Embryonic facial prominence (tissue), 1 donor: ENCODE data around the gene MACROD2.

Experiments used
- DNase-seq: peaks from one replicate; pipeline ENCODE4 v3.0.0-alpha.2; 2016; ENCODE audit errors: extremely low spot score

Gene MACROD2

GRCh38 chr20:14865731-14866130, 870.4 kb downstream of the MACROD2 start:
- DNase-seq, result no peak

- DNase-seq, result no peak
These were observed 871.7 kb downstream of the MACROD2 start for GRCh38 chr20:14866841-14867514.

GRCh38 chr20:14877301-14878028, 882.1 kb downstream of the MACROD2 start:
- no peak for DNase-seq

GRCh38 chr20:14878676-14879019, 883.3 kb downstream of the MACROD2 start:
- no peak for DNase-seq

- no peak for DNase-seq
These were observed 883.8 kb downstream of the MACROD2 start for GRCh38 chr20:14879020-14879697.

GRCh38 chr20:14879839-14880238, 884.5 kb downstream of the MACROD2 start:
- DNase-seq, result no peak

- DNase-seq, result no peak
These were observed 886.2 kb downstream of the MACROD2 start for GRCh38 chr20:14881518-14881917.

- DNase-seq, result no peak
These were observed 886.8 kb downstream of the MACROD2 start for GRCh38 chr20:14882157-14882556.

GRCh38 chr20:14882846-14883245, 887.5 kb downstream of the MACROD2 start:
- DNase-seq, result no peak

GRCh38 chr20:14883324-14883723, 888.0 kb downstream of the MACROD2 start:
- DNase-seq, result no peak

GRCh38 chr20:14885661-14886060, 890.3 kb downstream of the MACROD2 start:
- DNase-seq, result no peak

- DNase-seq, result no peak
These were observed 892.8 kb downstream of the MACROD2 start for GRCh38 chr20:14888134-14888533.

- DNase-seq, result no peak
These were observed 894.4 kb downstream of the MACROD2 start for GRCh38 chr20:14889496-14890255.

GRCh38 chr20:14890713-14891112, 895.4 kb downstream of the MACROD2 start:
- DNase-seq, result no peak

- DNase-seq, result no peak
These were observed 897.5 kb downstream of the MACROD2 start for GRCh38 chr20:14892782-14893181.

- DNase-seq, result no peak
These were observed 901.3 kb downstream of the MACROD2 start for GRCh38 chr20:14896569-14896968.

GRCh38 chr20:14897608-14898007, 902.3 kb downstream of the MACROD2 start:
- no peak for DNase-seq

GRCh38 chr20:14902432-14903089, 907.2 kb downstream of the MACROD2 start:
- no peak for DNase-seq

GRCh38 chr20:14906908-14907434, 911.7 kb downstream of the MACROD2 start:
- DNase-seq, result no peak

- no peak for DNase-seq
These were observed 914.8 kb downstream of the MACROD2 start for GRCh38 chr20:14910126-14910525.

- DNase-seq, result no peak
These were observed 918.7 kb downstream of the MACROD2 start for GRCh38 chr20:14913896-14914620.
